NB4 (cell line): ENCODE measurements around the gene ANO8.

Source experiments
- MYC ChIP-seq: IDR thresholded peaks from 2 replicates; pipeline ENCODE4 v1.6.1; 2011; ENCODE audit warnings: low read depth, low read length
- POLR2A ChIP-seq: IDR thresholded peaks from 2 replicates; pipeline ENCODE4 v1.6.1; 2011; ENCODE audit warnings: mild to moderate bottlenecking; ENCODE audit not compliant: insufficient read length; ENCODE audit errors: extremely low read depth
- TF ChIP-seq, protein P1 (sequence below): IDR thresholded peaks from one replicate; pipeline ENCODE4 v1.5.1; 2012; ENCODE audit warnings: low read depth, low read length
- TF ChIP-seq, protein P2 (sequence below): IDR thresholded peaks from 2 replicates; pipeline ENCODE4 v1.6.1; 2011; ENCODE audit warnings: low read depth, low read length

DNA sequence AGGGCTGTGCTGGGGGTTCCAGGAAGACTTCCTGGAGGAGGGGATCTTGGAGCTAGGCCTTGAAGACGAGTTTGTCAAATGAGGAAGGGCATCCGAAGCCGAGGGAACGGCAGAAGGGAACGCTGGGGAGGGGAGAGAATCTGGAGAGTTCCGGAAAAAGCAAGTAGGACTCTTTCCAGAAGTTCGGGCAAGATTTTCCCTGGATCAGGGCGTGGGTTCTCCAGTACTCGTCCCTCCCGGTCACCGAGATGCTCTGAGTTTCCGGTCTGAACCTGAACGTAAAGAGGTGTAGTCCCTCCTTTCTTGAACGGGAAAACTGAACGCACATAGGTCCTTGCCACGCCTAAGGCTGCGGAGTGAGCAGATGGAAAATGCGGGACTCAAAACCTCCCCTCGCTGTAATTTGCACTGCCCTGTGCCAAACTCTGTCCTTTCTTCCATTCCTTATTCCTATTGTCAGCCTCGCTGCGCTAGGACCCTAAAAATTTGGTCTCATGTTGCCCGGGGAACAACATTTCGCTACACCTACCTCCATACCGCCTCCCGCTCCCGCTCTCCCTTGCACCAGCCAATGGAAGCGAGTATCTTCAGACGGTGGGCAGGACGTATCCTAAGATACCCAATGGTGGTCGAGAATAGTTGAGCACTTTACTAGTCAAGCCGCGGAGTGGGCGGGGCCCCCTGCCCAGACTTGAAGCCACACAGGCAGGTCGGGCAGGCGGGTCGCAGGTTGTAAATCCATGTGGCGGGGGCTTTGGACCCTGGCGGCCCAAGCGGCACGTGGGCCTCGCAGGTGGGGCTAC is 2.4 kb upstream of the ANO8 start, which contains the start of gene GTPBP3:
- TF ChIP-seq POLR2A (peak; percentile 79), MYC (peak; percentile 94)
- TF ChIP-seq, protein P1, sequence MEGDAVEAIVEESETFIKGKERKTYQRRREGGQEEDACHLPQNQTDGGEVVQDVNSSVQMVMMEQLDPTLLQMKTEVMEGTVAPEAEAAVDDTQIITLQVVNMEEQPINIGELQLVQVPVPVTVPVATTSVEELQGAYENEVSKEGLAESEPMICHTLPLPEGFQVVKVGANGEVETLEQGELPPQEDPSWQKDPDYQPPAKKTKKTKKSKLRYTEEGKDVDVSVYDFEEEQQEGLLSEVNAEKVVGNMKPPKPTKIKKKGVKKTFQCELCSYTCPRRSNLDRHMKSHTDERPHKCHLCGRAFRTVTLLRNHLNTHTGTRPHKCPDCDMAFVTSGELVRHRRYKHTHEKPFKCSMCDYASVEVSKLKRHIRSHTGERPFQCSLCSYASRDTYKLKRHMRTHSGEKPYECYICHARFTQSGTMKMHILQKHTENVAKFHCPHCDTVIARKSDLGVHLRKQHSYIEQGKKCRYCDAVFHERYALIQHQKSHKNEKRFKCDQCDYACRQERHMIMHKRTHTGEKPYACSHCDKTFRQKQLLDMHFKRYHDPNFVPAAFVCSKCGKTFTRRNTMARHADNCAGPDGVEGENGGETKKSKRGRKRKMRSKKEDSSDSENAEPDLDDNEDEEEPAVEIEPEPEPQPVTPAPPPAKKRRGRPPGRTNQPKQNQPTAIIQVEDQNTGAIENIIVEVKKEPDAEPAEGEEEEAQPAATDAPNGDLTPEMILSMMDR: no peak
- TF ChIP-seq, protein P2, sequence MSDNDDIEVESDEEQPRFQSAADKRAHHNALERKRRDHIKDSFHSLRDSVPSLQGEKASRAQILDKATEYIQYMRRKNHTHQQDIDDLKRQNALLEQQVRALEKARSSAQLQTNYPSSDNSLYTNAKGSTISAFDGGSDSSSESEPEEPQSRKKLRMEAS: peak; percentile 84; the same call in 1 of the 2 replicates
